Measurements from ENCODE around the gene KCNQ5. TPM values are rescaled to one million over a fixed set of nuclear protein-coding genes. Genes with fewer than 3 reads are reported as not detected.

The KCNQ5 gene
- total and polyA plus RNA-seq, 2 of the 8 experiments (the other 6 are each of a cell fraction or from before 2014, with no cell fraction given), result 0.83 to 1.2 TPM

- no peak overlapping the region for H3K14ac ChIP-seq (ENCODE audit: insufficient read length)
- H3K79me1 ChIP-seq (ENCODE audit: low read depth, low read length), result no peaks in the 10 kb centered on the region
- no peak overlapping the region for H2BK15ac ChIP-seq (ENCODE audit: low read length)
- FAIRE-seq (no peak), DNase-seq (ENCODE audit: low read depth in 1 of 2, low spot score in 2 of 2) (no peak)
- H3K18ac ChIP-seq (ENCODE audit: extremely low read depth, low read length), result no peak overlapping the region
- no peaks in the 10 kb centered on the region for H4K20me1 ChIP-seq (replicated peaks in 1 of 2; ENCODE audit: control insufficient read depth in 1 of 2, insufficient read depth in 2 of 2, low read length in 2 of 2)
- no peak overlapping the region for H2BK20ac ChIP-seq (ENCODE audit: low read length)
- H3K9ac ChIP-seq (replicated peaks in 1 of 4; ENCODE audit: extremely low read depth in 1 of 4, low read depth in 3 of 4, low read length in 3 of 4), result no peak overlapping the region
- H3K4me3 ChIP-seq (ENCODE audit: extremely low read depth in 1 of 4, insufficient read depth in 2 of 4, low read depth in 3 of 4, low read length in 4 of 4), result no peak overlapping the region
- WGBS, 2 experiments (ENCODE audit: extremely low coverage in 1 of 2, insufficient coverage in 1 of 2, insufficient read length in 1 of 2, insufficient replicate concordance in 2 of 2, low coverage in 1 of 2, low lambda C conversion rate in 2 of 2, missing lambda C conversion rate in 1 of 2), result 94% methylated on average over 2 of the region's 2 CpGs; no CpG with 5 or more reads in 1 of the 2 experiments
- H3K23ac ChIP-seq (ENCODE audit: insufficient read length), result no peak overlapping the region
- H3K4ac ChIP-seq (replicated peaks; ENCODE audit: insufficient read length, low read depth, low read length), result no peak overlapping the region
- no peaks in the 10 kb centered on the region for H3K27me3 ChIP-seq (replicated peaks in 1 of 4; ENCODE audit: control insufficient read depth in 3 of 4, extremely low read depth in 1 of 4, insufficient read depth in 3 of 4, low read length in 3 of 4)
- ChIA-PET CTCF (ENCODE audit: partially characterized antibody) (no interaction called here), POLR2A (ENCODE audit: partially characterized antibody) (no interaction called here)
- H2AK5ac ChIP-seq (ENCODE audit: low read depth, low read length), result no peak overlapping the region
- H3K79me2 ChIP-seq (ENCODE audit: control insufficient read depth in 1 of 2, insufficient read depth in 2 of 2, low read length in 2 of 2), result no peaks in the 10 kb centered on the region
- no peak overlapping the region for H2BK120ac ChIP-seq (replicated peaks; ENCODE audit: low read depth, low read length)
- no peak overlapping the region for H4K8ac ChIP-seq (ENCODE audit: extremely low read depth, insufficient read depth, low read length)
- no peak overlapping the region for H2AFZ ChIP-seq (ENCODE audit: low read length)
- H3K27ac ChIP-seq (ENCODE audit: low read depth, low read length), result no peak overlapping the region
- no peaks in the 10 kb centered on the region for H3K23me2 ChIP-seq (ENCODE audit: low read depth, low read length)
- no peak overlapping the region for H2BK12ac ChIP-seq (ENCODE audit: low read depth, low read length)
- no peak overlapping the region for H3K4me2 ChIP-seq (ENCODE audit: insufficient read depth in 1 of 2, low read depth in 2 of 2, low read length in 2 of 2)
- no peak overlapping the region for H2BK5ac ChIP-seq (ENCODE audit: low read depth, low read length)
- no peaks in the 10 kb centered on the region for H3K4me1 ChIP-seq (replicated peaks in 1 of 4; ENCODE audit: control insufficient read depth in 3 of 4, insufficient read depth in 4 of 4, low read length in 3 of 4)
- no peaks in the 10 kb centered on the region for H3K36me3 ChIP-seq (ENCODE audit: control insufficient read depth in 2 of 4, insufficient read depth in 4 of 4, low read length in 3 of 4)
- H3K9me3 ChIP-seq (ENCODE audit: insufficient read depth in 2 of 2, low read depth in 1 of 2, low read length in 1 of 2), result no peaks in the 10 kb centered on the region
- H4K5ac ChIP-seq (ENCODE audit: insufficient read length, low read depth, low read length), result no peak overlapping the region
- H3K56ac ChIP-seq (replicated peaks; ENCODE audit: insufficient read length, low read depth, low read length), result no peak overlapping the region
- no peak overlapping the region for H4K91ac ChIP-seq (replicated peaks; ENCODE audit: insufficient read length, low read length)
- TF ChIP-seq RBBP5 (IDR thresholded peaks at IDR 0.05; ENCODE audit: borderline replicate concordance, low read depth, low read length) (no peak), SP2 (IDR thresholded peaks at IDR 0.05; ENCODE audit: low read length) (no peak), E2F6 (IDR thresholded peaks at IDR 0.05) (no peak), CTBP2 (IDR thresholded peaks at IDR 0.05; ENCODE audit: borderline replicate concordance, insufficient read depth, insufficient read length, low read length) (no peak), BCL11A (IDR thresholded peaks at IDR 0.05; ENCODE audit: low read depth in 2 of 2, low read length in 2 of 2) (no peak), NRF1 (IDR thresholded peaks at IDR 0.05; ENCODE audit: low read depth, low read length) (no peak), GTF2F1 (IDR thresholded peaks at IDR 0.05; ENCODE audit: borderline replicate concordance, low read depth, low read length) (no peak), SP4 (IDR thresholded peaks at IDR 0.05; ENCODE audit: low read length) (no peak), KDM4A (IDR thresholded peaks at IDR 0.05; ENCODE audit: low read depth, low read length, severe bottlenecking) (no peak), TEAD4 (IDR thresholded peaks at IDR 0.05; ENCODE audit: low read depth, low read length) (no peak), POLR2A (IDR thresholded peaks at IDR 0.05; ENCODE audit: control extremely low read depth in 1 of 2, low read depth in 2 of 2, low read length in 2 of 2) (no peak), ATF2 (IDR thresholded peaks at IDR 0.05; ENCODE audit: low read length) (no peak), CEBPB (IDR thresholded peaks at IDR 0.05; ENCODE audit: low read depth, low read length) (no peak), YY1 (IDR thresholded peaks at IDR 0.05; ENCODE audit: low read depth, low read length) (no peak)
Observed at GRCh38 chr6:72963946-72964345, 342.1 kb downstream of the KCNQ5 start.

All from H1 (cell line).